HUES64 (cell line): Measurements from ENCODE around the gene PHACTR4.
"Not testable (repeated sequence)": the region's sequence is repeated elsewhere in the genome, so short reads cannot be mapped to it uniquely, and the experiment has no call there.

Experiments
- H3K27ac ChIP-seq: 2 replicates; pipeline ENCODE4 v1.7.0; 2013; ENCODE audit warnings: low read depth, low read length, inconsistent platforms
- H3K27me3 ChIP-seq: 2 replicates; pipeline ENCODE4 v1.6.1; 2013; ENCODE audit warnings: mild to moderate bottlenecking, low read length; ENCODE audit not compliant: insufficient read depth
- H3K36me3 ChIP-seq: 2 replicates; pipeline ENCODE4 v1.6.1; 2013; ENCODE audit warnings: mild to moderate bottlenecking, low read length; ENCODE audit not compliant: insufficient read depth
- H3K4me1 ChIP-seq: 2 replicates; pipeline ENCODE4 v1.6.1; 2013; ENCODE audit warnings: mild to moderate bottlenecking, low read length, moderate library complexity; ENCODE audit not compliant: insufficient read depth
- H3K4me3 ChIP-seq: 2 replicates; pipeline ENCODE4 v1.5.1; 2013; ENCODE audit warnings: mild to moderate bottlenecking, low read length, moderate library complexity
- H3K9ac ChIP-seq: 2 replicates; pipeline ENCODE4 v1.6.1; 2013; ENCODE audit warnings: mild to moderate bottlenecking, low read depth, low read length
- H3K9me3 ChIP-seq: 2 replicates; pipeline ENCODE4 v1.6.1; 2013; ENCODE audit warnings: low read depth, low read length; ENCODE audit not compliant: insufficient read depth
- WGBS: fragments of 150-250, 120-280 bp; methylation state at CpG from one replicate; pipeline ENCODE4 v1.1.7; 2013; ENCODE audit warnings: missing lambda C conversion rate; 5-methylcytosine and 5-hydroxymethylcytosine counted together

Gene PHACTR4

GRCh38 chr1:28456078-28456477 lies 86.5 kb downstream of the PHACTR4 start:
- Histone ChIP-seq H3K9ac (no peak overlapping the region), H3K4me1 (peaks cover 5% of the 10 kb centered on the region; the same call in 1 of the 2 replicates), H3K27me3 (no peaks in the 10 kb centered on the region), H3K36me3 (peaks cover 22% of the 10 kb centered on the region), H3K4me3 (no peak overlapping the region), H3K27ac (no peak overlapping the region), H3K9me3 (no peaks in the 10 kb centered on the region)
- WGBS: 92% methylated on average over 5 of the region's 5 CpGs

- Histone ChIP-seq H3K27ac (no peak overlapping the region), H3K4me1 (peaks cover 5% of the 10 kb centered on the region; the same call in 1 of the 2 replicates), H3K36me3 (peaks cover 35% of the 10 kb centered on the region), H3K4me3 (no peak overlapping the region), H3K9me3 (no peaks in the 10 kb centered on the region), H3K27me3 (no peaks in the 10 kb centered on the region), H3K9ac (no peak overlapping the region)
- 83% methylated on average over 1 of the region's 1 CpG for WGBS
Measured at GRCh38 chr1:28457678-28458077, 88.1 kb downstream of the PHACTR4 start.

GRCh38 chr1:28458237-28459228 lies 89.0 kb downstream of the PHACTR4 start:
- Histone ChIP-seq H3K9ac (no peak overlapping the region), H3K9me3 (no peaks in the 10 kb centered on the region), H3K27ac (no peak overlapping the region), H3K36me3 (peaks cover 44% of the 10 kb centered on the region), H3K4me3 (no peak overlapping the region), H3K27me3 (no peaks in the 10 kb centered on the region), H3K4me1 (peaks cover 5% of the 10 kb centered on the region; the same call in 1 of the 2 replicates)
- 97% methylated on average over 3 of the region's 7 CpGs for WGBS

GRCh38 chr1:28466226-28466778 lies 96.8 kb downstream of the PHACTR4 start:
- Histone ChIP-seq H3K9me3 (no peaks in the 10 kb centered on the region), H3K4me1 (no peaks in the 10 kb centered on the region), H3K9ac (no peak overlapping the region), H3K27ac (no peak overlapping the region), H3K4me3 (no peak overlapping the region), H3K36me3 (peaks cover 71% of the 10 kb centered on the region), H3K27me3 (no peaks in the 10 kb centered on the region)
- 96% methylated on average over 3 of the region's 3 CpGs for WGBS

- no peak overlapping the region for H3K9ac ChIP-seq
- peaks cover 69% of the 10 kb centered on the region for H3K36me3 ChIP-seq
- no peak overlapping the region for H3K4me3 ChIP-seq
- no peak overlapping the region for H3K27ac ChIP-seq
- no peaks in the 10 kb centered on the region for H3K4me1 ChIP-seq
- 92% methylated on average over 1 of the region's 2 CpGs for WGBS
- no peaks in the 10 kb centered on the region for H3K27me3 ChIP-seq
- no peaks in the 10 kb centered on the region for H3K9me3 ChIP-seq
Measured at GRCh38 chr1:28470146-28470545, 100.6 kb downstream of the PHACTR4 start.

- not testable (repeated sequence) for H3K27ac ChIP-seq
- 95% methylated on average over 13 of the region's 13 CpGs for WGBS
- H3K36me3 ChIP-seq: peaks cover 84% of the 10 kb centered on the region
Measured at GRCh38 chr1:28479497-28479896, 110.0 kb downstream of the PHACTR4 start.

GRCh38 chr1:28480308-28480707 lies 110.8 kb downstream of the PHACTR4 start:
- no peaks in the 10 kb centered on the region for H3K4me1 ChIP-seq
- H3K36me3 ChIP-seq: peaks cover 81% of the 10 kb centered on the region
- 94% methylated on average over 5 of the region's 5 CpGs for WGBS
- no peak overlapping the region for H3K9ac ChIP-seq
- no peaks in the 10 kb centered on the region for H3K9me3 ChIP-seq
- H3K27ac ChIP-seq: no peak overlapping the region
- no peaks in the 10 kb centered on the region for H3K27me3 ChIP-seq
- no peak overlapping the region for H3K4me3 ChIP-seq

More at GRCh38 chr1:28479497-28479896, 110.0 kb downstream of the PHACTR4 start:
- H3K9ac ChIP-seq, H3K9me3 ChIP-seq, H3K4me3 ChIP-seq, H3K4me1 ChIP-seq, H3K27me3 ChIP-seq: not testable (repeated sequence)

- 91% methylated on average over 3 of the region's 3 CpGs for WGBS
- H3K36me3 ChIP-seq: peaks cover 78% of the 10 kb centered on the region
- H3K9me3 ChIP-seq: no peaks in the 10 kb centered on the region
- H3K4me3 ChIP-seq: no peak overlapping the region
- H3K27ac ChIP-seq: no peak overlapping the region
- no peak overlapping the region for H3K9ac ChIP-seq
- no peaks in the 10 kb centered on the region for H3K4me1 ChIP-seq
- no peaks in the 10 kb centered on the region for H3K27me3 ChIP-seq
Measured at GRCh38 chr1:28482138-28482537, 112.6 kb downstream of the PHACTR4 start.

GRCh38 chr1:28482702-28483101 lies 113.2 kb downstream of the PHACTR4 start:
- H3K36me3 ChIP-seq: peaks cover 77% of the 10 kb centered on the region
- no peaks in the 10 kb centered on the region for H3K27me3 ChIP-seq
- WGBS: 96% methylated on average over 2 of the region's 2 CpGs
- no peak overlapping the region for H3K4me3 ChIP-seq
- H3K9me3 ChIP-seq: no peaks in the 10 kb centered on the region
- no peak overlapping the region for H3K27ac ChIP-seq
- H3K9ac ChIP-seq: no peak overlapping the region
- H3K4me1 ChIP-seq: no peaks in the 10 kb centered on the region

- H3K27ac ChIP-seq: no peak overlapping the region
- no peaks in the 10 kb centered on the region for H3K9me3 ChIP-seq
- 97% methylated on average over 1 of the region's 1 CpG for WGBS
- no peak overlapping the region for H3K4me3 ChIP-seq
- no peaks in the 10 kb centered on the region for H3K4me1 ChIP-seq
- no peak overlapping the region for H3K9ac ChIP-seq
- H3K36me3 ChIP-seq: peaks cover 71% of the 10 kb centered on the region
- H3K27me3 ChIP-seq: no peaks in the 10 kb centered on the region
Measured at GRCh38 chr1:28494737-28495136, 125.2 kb downstream of the PHACTR4 start.

- H3K9me3 ChIP-seq: no peaks in the 10 kb centered on the region
- WGBS: 92% methylated on average over 4 of the region's 4 CpGs
- H3K4me1 ChIP-seq: no peaks in the 10 kb centered on the region
- H3K27ac ChIP-seq: no peak overlapping the region
- H3K36me3 ChIP-seq: peaks cover 29% of the 10 kb centered on the region
- 0 out of 2 replicates have a peak overlapping the region, but pooled peaks have one; percentile 5 for H3K9ac ChIP-seq
- H3K27me3 ChIP-seq: no peaks in the 10 kb centered on the region
- H3K4me3 ChIP-seq: no peak overlapping the region
Measured at GRCh38 chr1:28499553-28499952, 130.0 kb downstream of the PHACTR4 start.
